Sigmoid colon (tissue), 4 donors: ENCODE data around the gene SUSD6.

ENCODE experiments used
- EP300 ChIP-seq, 4 donors: sonication (generic); formaldehyde crosslinking; IDR thresholded peaks; one replicate each; pipeline ENCODE4 v1.6.1; 2017; ENCODE audit warnings: antibody characterized with exemption in 4 of 4
- POLR2A ChIP-seq, 2 donors: fragments of 450-650 bp; IDR thresholded peaks; one replicate each; pipeline ENCODE4 v1.6.1; 2016; ENCODE audit warnings: antibody characterized with exemption in 2 of 2, mild to moderate bottlenecking in 2 of 2, moderate library complexity in 2 of 2
- POLR2AphosphoS5 ChIP-seq, 4 donors: sonication (generic); formaldehyde crosslinking; IDR thresholded peaks; one replicate each; pipeline ENCODE4 v1.6.1; 2017; ENCODE audit warnings: antibody characterized with exemption in 4 of 4
- TF ChIP-seq, protein P1 (sequence below), 4 experiments: fragments of 450-650 bp in 3 of 4; fragments of 200-600 bp in 1 of 4; IDR thresholded peaks; one replicate each; pipeline ENCODE4 v1.5.1; 2016 to 2019; ENCODE audit warnings: antibody characterized with exemption in 4 of 4, mild to moderate bottlenecking in 3 of 4, moderate library complexity in 2 of 4

GRCh38 chr14:69712599-69713088, 101.2 kb downstream of the SUSD6 start:
- TF ChIP-seq, protein P1, sequence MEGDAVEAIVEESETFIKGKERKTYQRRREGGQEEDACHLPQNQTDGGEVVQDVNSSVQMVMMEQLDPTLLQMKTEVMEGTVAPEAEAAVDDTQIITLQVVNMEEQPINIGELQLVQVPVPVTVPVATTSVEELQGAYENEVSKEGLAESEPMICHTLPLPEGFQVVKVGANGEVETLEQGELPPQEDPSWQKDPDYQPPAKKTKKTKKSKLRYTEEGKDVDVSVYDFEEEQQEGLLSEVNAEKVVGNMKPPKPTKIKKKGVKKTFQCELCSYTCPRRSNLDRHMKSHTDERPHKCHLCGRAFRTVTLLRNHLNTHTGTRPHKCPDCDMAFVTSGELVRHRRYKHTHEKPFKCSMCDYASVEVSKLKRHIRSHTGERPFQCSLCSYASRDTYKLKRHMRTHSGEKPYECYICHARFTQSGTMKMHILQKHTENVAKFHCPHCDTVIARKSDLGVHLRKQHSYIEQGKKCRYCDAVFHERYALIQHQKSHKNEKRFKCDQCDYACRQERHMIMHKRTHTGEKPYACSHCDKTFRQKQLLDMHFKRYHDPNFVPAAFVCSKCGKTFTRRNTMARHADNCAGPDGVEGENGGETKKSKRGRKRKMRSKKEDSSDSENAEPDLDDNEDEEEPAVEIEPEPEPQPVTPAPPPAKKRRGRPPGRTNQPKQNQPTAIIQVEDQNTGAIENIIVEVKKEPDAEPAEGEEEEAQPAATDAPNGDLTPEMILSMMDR (IDR thresholded peaks at IDR 0.05) = no peak
- TF ChIP-seq POLR2A (IDR thresholded peaks at IDR 0.05) (no peak), EP300 (IDR thresholded peaks at IDR 0.05) (no peak), POLR2AphosphoS5 (IDR thresholded peaks at IDR 0.05) (peak in 3 of 4 donors; percentile 12 to 33 (median 22))
